HCT116 (cell line): Measurements from ENCODE around the gene TBC1D8.

Experiments used
- EGR1 ChIP-seq: IDR thresholded peaks from 2 replicates; pipeline ENCODE4 v1.6.1; 2012; ENCODE audit warnings: low read depth
- EZH2 ChIP-seq: fragments of 200-600 bp; sonication (generic); IDR thresholded peaks from 2 replicates; pipeline ENCODE4 v1.6.1; 2017; ENCODE audit warnings: antibody characterized with exemption, mixed run types
- EZH2phosphoT487 ChIP-seq: fragments of 200-600 bp; IDR thresholded peaks from 2 replicates; pipeline ENCODE4 v1.6.1; 2018; ENCODE audit warnings: antibody characterized with exemption, borderline replicate concordance
- JUND ChIP-seq: IDR thresholded peaks from 2 replicates; pipeline ENCODE4 v1.6.1; 2012
- POLR2A ChIP-seq: IDR thresholded peaks from 2 replicates; pipeline ENCODE4 v1.7.0; 2011; ENCODE audit warnings: borderline replicate concordance; ENCODE audit not compliant: insufficient read depth, insufficient read length; ENCODE audit errors: extremely low read depth
- POLR2AphosphoS5 ChIP-seq: IDR thresholded peaks from 2 replicates; pipeline ENCODE4 v1.6.1; 2011; ENCODE audit warnings: mild to moderate bottlenecking, low read depth, low read length, moderate library complexity
- SIN3A ChIP-seq: IDR thresholded peaks from 2 replicates; pipeline ENCODE4 v1.6.1; 2012; ENCODE audit warnings: low read depth
- SP1 ChIP-seq: IDR thresholded peaks from 2 replicates; pipeline ENCODE4 v1.6.1; 2012; ENCODE audit warnings: low read depth
- YY1 ChIP-seq: IDR thresholded peaks from 2 replicates; pipeline ENCODE4 v1.6.1; 2011; ENCODE audit warnings: low read length, low read depth, moderate library complexity, mild to moderate bottlenecking; ENCODE audit not compliant: insufficient replicate concordance; ENCODE audit errors: extremely low read depth
- ZFX ChIP-seq: fragments of 450-650 bp; IDR thresholded peaks from 2 replicates; pipeline ENCODE4 v1.6.1; 2017
- TF ChIP-seq, protein P1 (sequence below), 3 experiments: fragments of 200-600 bp in 1 of 3; sonication (generic) in 1 of 3; IDR thresholded peaks in 2 of 3; conservative IDR thresholded peaks in 1 of 3; 2 replicates each; pipeline ENCODE4 v1.5.1; 2012 to 2017; ENCODE audit warnings: low read depth in 2 of 3, low read length in 2 of 3, antibody characterized with exemption in 1 of 3, borderline replicate concordance in 1 of 3, control low read depth in 1 of 3, mild to moderate bottlenecking in 1 of 3, mixed read lengths in 1 of 3, mixed run types in 1 of 3, moderate library complexity in 1 of 3; ENCODE audit not compliant: insufficient read depth in 1 of 3
- TF ChIP-seq, protein P2 (sequence below): IDR thresholded peaks from 2 replicates; pipeline ENCODE4 v1.6.1; 2012
- TF ChIP-seq, protein P3 (sequence below): IDR thresholded peaks from 2 replicates; pipeline ENCODE4 v1.6.1; 2012; ENCODE audit warnings: low read depth
- TF ChIP-seq, protein P4 (sequence below): IDR thresholded peaks from 2 replicates; pipeline ENCODE4 v1.6.1; 2011; ENCODE audit warnings: mild to moderate bottlenecking, low read length, moderate library complexity; ENCODE audit not compliant: insufficient replicate concordance; ENCODE audit errors: extremely low read depth

DNA sequence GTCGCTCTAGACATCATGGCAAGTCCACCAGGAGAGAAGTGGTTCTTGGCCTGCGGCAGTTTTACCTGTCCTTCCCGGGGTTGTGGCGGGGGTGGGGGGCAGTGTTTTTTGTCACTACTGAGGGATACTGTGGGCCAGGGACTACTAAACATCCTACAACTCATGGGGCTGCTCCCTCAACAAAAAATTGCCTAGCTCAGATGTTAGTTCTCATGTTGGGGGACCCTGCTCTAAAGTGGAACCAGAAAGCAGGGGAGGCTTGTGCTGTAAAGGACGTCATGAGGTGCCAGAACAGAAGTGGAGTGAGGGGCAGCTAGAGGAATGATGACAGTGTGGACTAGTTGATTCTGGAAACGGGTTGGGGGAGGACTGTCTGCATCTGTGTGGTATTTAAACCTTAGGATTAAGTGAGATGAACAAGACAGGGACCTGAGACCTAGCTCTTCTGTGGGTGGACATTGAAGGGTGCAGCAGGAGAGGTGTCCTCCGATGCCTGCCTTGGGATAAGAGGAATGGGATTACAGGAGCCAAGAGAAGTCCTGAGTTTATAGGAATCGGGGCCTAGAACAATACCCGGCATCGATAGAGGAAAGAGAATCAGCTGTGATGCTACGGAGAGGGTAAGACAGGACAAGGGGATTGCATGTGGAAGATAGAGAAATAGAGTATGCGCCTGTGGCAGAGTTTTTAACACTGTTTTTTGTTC lies 146.4 kb downstream of the TBC1D8 start:
- TF ChIP-seq YY1 (no peak), POLR2A (no peak), SIN3A (no peak), JUND (no peak), ZFX (no peak), POLR2AphosphoS5 (peak; percentile 52), EZH2phosphoT487 (no peak), SP1 (no peak), EGR1 (no peak), EZH2 (no peak)
- TF ChIP-seq, protein P1, sequence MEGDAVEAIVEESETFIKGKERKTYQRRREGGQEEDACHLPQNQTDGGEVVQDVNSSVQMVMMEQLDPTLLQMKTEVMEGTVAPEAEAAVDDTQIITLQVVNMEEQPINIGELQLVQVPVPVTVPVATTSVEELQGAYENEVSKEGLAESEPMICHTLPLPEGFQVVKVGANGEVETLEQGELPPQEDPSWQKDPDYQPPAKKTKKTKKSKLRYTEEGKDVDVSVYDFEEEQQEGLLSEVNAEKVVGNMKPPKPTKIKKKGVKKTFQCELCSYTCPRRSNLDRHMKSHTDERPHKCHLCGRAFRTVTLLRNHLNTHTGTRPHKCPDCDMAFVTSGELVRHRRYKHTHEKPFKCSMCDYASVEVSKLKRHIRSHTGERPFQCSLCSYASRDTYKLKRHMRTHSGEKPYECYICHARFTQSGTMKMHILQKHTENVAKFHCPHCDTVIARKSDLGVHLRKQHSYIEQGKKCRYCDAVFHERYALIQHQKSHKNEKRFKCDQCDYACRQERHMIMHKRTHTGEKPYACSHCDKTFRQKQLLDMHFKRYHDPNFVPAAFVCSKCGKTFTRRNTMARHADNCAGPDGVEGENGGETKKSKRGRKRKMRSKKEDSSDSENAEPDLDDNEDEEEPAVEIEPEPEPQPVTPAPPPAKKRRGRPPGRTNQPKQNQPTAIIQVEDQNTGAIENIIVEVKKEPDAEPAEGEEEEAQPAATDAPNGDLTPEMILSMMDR (IDR thresholded peaks at IDR 0.05 in 2 of 3, conservative IDR thresholded peaks at IDR 0.05 in 1 of 3; ENCODE audit: borderline replicate concordance in 1 of 3, insufficient read depth in 1 of 3, low read depth in 2 of 3, low read length in 2 of 3) = no peak
- TF ChIP-seq, protein P2, sequence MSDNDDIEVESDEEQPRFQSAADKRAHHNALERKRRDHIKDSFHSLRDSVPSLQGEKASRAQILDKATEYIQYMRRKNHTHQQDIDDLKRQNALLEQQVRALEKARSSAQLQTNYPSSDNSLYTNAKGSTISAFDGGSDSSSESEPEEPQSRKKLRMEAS = no peak
- TF ChIP-seq, protein P3, sequence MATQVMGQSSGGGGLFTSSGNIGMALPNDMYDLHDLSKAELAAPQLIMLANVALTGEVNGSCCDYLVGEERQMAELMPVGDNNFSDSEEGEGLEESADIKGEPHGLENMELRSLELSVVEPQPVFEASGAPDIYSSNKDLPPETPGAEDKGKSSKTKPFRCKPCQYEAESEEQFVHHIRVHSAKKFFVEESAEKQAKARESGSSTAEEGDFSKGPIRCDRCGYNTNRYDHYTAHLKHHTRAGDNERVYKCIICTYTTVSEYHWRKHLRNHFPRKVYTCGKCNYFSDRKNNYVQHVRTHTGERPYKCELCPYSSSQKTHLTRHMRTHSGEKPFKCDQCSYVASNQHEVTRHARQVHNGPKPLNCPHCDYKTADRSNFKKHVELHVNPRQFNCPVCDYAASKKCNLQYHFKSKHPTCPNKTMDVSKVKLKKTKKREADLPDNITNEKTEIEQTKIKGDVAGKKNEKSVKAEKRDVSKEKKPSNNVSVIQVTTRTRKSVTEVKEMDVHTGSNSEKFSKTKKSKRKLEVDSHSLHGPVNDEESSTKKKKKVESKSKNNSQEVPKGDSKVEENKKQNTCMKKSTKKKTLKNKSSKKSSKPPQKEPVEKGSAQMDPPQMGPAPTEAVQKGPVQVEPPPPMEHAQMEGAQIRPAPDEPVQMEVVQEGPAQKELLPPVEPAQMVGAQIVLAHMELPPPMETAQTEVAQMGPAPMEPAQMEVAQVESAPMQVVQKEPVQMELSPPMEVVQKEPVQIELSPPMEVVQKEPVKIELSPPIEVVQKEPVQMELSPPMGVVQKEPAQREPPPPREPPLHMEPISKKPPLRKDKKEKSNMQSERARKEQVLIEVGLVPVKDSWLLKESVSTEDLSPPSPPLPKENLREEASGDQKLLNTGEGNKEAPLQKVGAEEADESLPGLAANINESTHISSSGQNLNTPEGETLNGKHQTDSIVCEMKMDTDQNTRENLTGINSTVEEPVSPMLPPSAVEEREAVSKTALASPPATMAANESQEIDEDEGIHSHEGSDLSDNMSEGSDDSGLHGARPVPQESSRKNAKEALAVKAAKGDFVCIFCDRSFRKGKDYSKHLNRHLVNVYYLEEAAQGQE = no peak
- TF ChIP-seq, protein P4, sequence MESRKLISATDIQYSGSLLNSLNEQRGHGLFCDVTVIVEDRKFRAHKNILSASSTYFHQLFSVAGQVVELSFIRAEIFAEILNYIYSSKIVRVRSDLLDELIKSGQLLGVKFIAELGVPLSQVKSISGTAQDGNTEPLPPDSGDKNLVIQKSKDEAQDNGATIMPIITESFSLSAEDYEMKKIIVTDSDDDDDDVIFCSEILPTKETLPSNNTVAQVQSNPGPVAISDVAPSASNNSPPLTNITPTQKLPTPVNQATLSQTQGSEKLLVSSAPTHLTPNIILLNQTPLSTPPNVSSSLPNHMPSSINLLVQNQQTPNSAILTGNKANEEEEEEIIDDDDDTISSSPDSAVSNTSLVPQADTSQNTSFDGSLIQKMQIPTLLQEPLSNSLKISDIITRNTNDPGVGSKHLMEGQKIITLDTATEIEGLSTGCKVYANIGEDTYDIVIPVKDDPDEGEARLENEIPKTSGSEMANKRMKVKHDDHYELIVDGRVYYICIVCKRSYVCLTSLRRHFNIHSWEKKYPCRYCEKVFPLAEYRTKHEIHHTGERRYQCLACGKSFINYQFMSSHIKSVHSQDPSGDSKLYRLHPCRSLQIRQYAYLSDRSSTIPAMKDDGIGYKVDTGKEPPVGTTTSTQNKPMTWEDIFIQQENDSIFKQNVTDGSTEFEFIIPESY = no peak
